B cell (primary cell): ENCODE measurements around the gene PLEKHO2. TPM values are rescaled to one million over a fixed set of nuclear protein-coding genes. Genes with fewer than 3 reads are reported as not detected.
A peak's percentile ranks its signal among the peaks of the same experiment; 100 is the strongest.

Source experiments
- ATAC-seq: fragments of 200-7000 bp; cut with Tn5 transposase; one replicate; pipeline ENCODE4 v1.10.0; 2021; ENCODE audit warnings: low read depth, mild to moderate bottlenecking, moderate number of reproducible peaks, moderate library complexity
- CTCF ChIA-PET: fragments of 350-600 bp; sonication (Branson Sonifier 250); formaldehyde crosslinking; loops from one replicate; lab custom pipeline; 2021; ENCODE audit warnings: antibody characterized with exemption, inconsistent platforms; lab: Charles Lee
- POLR2A ChIA-PET: fragments of 350-600 bp; sonication (Branson Sonifier 250); formaldehyde crosslinking; loops from one replicate; lab custom pipeline; 2021; ENCODE audit warnings: antibody characterized with exemption; lab: Charles Lee
- DNase-seq: peaks from one replicate; pipeline ENCODE4 v3.0.0; 2013
- H2AFZ ChIP-seq: 2 replicates; pipeline ENCODE4 v1.6.1; 2012; ENCODE audit warnings: mild to moderate bottlenecking, low read depth, low read length; ENCODE audit not compliant: insufficient read depth, poor library complexity, severe bottlenecking
- H3K27ac ChIP-seq, 2 donors: 1 replicate in 1 of 2; 2 replicates in 1 of 2; pipeline ENCODE4 v1.5.1; 2012 to 2013; ENCODE audit warnings: low read length in 2 of 2, mild to moderate bottlenecking in 2 of 2, moderate library complexity in 1 of 2
- H3K27me3 ChIP-seq, 4 experiments: fragments of 200-600 bp in 1 of 4; sonication (generic) in 1 of 4; replicated peaks in 1 of 4; 1 replicate in 2 of 4; 2 replicates in 2 of 4; pipeline versions ENCODE4 v1.6.1 to v1.7.0; 2013 to 2016; ENCODE audit warnings: low read length in 3 of 4, mild to moderate bottlenecking in 2 of 4, mixed read lengths in 1 of 4, moderate library complexity in 1 of 4; ENCODE audit not compliant: insufficient read depth in 4 of 4, control insufficient read depth in 3 of 4; ENCODE audit errors: control extremely low read depth in 1 of 4
- H3K36me3 ChIP-seq, 2 experiments: replicated peaks in 1 of 2; 1 replicate in 1 of 2; 2 replicates in 1 of 2; pipeline versions ENCODE4 v1.6.1 to v1.7.1; 2013; ENCODE audit warnings: low read length in 1 of 2; ENCODE audit not compliant: insufficient read depth in 2 of 2, control insufficient read depth in 1 of 2; ENCODE audit errors: control extremely low read depth in 1 of 2, extremely low read depth in 1 of 2
- H3K4me1 ChIP-seq, 2 donors: fragments of 200-600 bp in 1 of 2; sonication (generic) in 1 of 2; 1 replicate in 1 of 2; 2 replicates in 1 of 2; pipeline versions ENCODE4 v1.5.1 to v1.6.1; 2013 to 2017; ENCODE audit warnings: low read length in 2 of 2; ENCODE audit not compliant: control insufficient read depth in 2 of 2, insufficient read depth in 2 of 2
- H3K4me2 ChIP-seq: replicated peaks from 2 replicates; pipeline ENCODE3; 2012; ENCODE audit warnings: mild to moderate bottlenecking, low read depth, low read length; ENCODE audit not compliant: poor library complexity, severe bottlenecking
- H3K4me3 ChIP-seq, 5 experiments: fragments of 200-600 bp in 1 of 5; sonication (generic) in 1 of 5; 1 replicate in 3 of 5; 2 replicates in 2 of 5; pipeline versions ENCODE4 v1.5.1 to v1.7.0; 2011 to 2016; ENCODE audit warnings: low read length in 4 of 5, mild to moderate bottlenecking in 4 of 5, low read depth in 2 of 5, control low read depth in 1 of 5, moderate library complexity in 1 of 5; ENCODE audit not compliant: insufficient read depth in 1 of 5; ENCODE audit errors: control extremely low read depth in 1 of 5, extremely low read depth in 1 of 5
- H3K79me2 ChIP-seq: fragments of 200-600 bp; sonication (generic); one replicate; pipeline ENCODE4 v1.6.0; 2016; ENCODE audit warnings: low read length; ENCODE audit not compliant: control insufficient read depth, insufficient read depth
- H3K9ac ChIP-seq: fragments of 200-600 bp; sonication (generic); 2 replicates; pipeline ENCODE4 v1.6.1; 2017; ENCODE audit warnings: mild to moderate bottlenecking, low read length, moderate library complexity
- H3K9me3 ChIP-seq, 3 donors: one replicate each; pipeline versions ENCODE4 v1.6.1 to v1.7.1; 2013; ENCODE audit warnings: low read length in 2 of 3; ENCODE audit not compliant: control insufficient read depth in 2 of 3, insufficient read depth in 1 of 3; ENCODE audit errors: control extremely low read depth in 1 of 3
- H4K20me1 ChIP-seq: 2 replicates; pipeline ENCODE4 v1.6.0; 2012; ENCODE audit warnings: mild to moderate bottlenecking, low read length; ENCODE audit not compliant: insufficient read depth, control insufficient read depth, poor library complexity, severe bottlenecking
- H3K27ac Mint-ChIP-seq: one replicate; pipeline ENCODE4 v1.8.0; 2021; ENCODE audit warnings: mixed read lengths
- H3K27me3 Mint-ChIP-seq: one replicate; pipeline ENCODE4 v1.8.0; 2021; ENCODE audit warnings: mixed read lengths
- H3K4me1 Mint-ChIP-seq: one replicate; pipeline ENCODE4 v1.8.0; 2021; ENCODE audit warnings: mixed read lengths
- H3K4me3 Mint-ChIP-seq: one replicate; pipeline ENCODE4 v1.8.0; 2021; ENCODE audit warnings: mixed read lengths
- H3K9me3 Mint-ChIP-seq: one replicate; pipeline ENCODE4 v1.8.0; 2022; ENCODE audit warnings: mixed read lengths; ENCODE audit not compliant: insufficient read depth
- CTCF ChIP-seq: fragments of 200-600 bp; IDR thresholded peaks from one replicate; pipeline ENCODE4 v1.8.0; 2022; ENCODE audit warnings: antibody characterized with exemption, mild to moderate bottlenecking
- EZH2 ChIP-seq: IDR thresholded peaks from 2 replicates; pipeline ENCODE4 v1.6.1; 2012; ENCODE audit warnings: borderline replicate concordance, low read depth, mild to moderate bottlenecking, moderate library complexity, low read length; ENCODE audit not compliant: insufficient read depth, poor library complexity, severe bottlenecking
- WGBS: methylation state at CpG from one replicate; pipeline ENCODE4 v1.1.5; 2013; ENCODE audit warnings: missing lambda C conversion rate; ENCODE audit not compliant: insufficient coverage; 5-methylcytosine and 5-hydroxymethylcytosine counted together
- intact Hi-C: fragments of 100-400 bp; cut with micrococcal nuclease; formaldehyde crosslinking; loops from one replicate; pipeline ENCODE4 v1.10.0; 2022
- polyA plus RNA-seq: library from polyadenylated mRNA; depleted of rRNA; stranded (reverse); fragments of >200 nt; gene quantifications from 2 replicates; pipeline ENCODE4 v1.2.3, GENCODE V29; 2012
- total RNA-seq, 2 donors: library from RNA; stranded (reverse); fragments of 120-200 nt in 1 of 2; gene quantifications; 1 replicate in 1 of 2; 2 replicates in 1 of 2; pipeline versions ENCODE4 v1.2.3 to v1.2.4, GENCODE V29; 2013 to 2022

PLEKHO2 gene
- total and polyA plus RNA-seq, 2 donors (not counting 1 experiment from before 2014, with no cell fraction given): 13.7 to 23.1 TPM

- H3K36me3 ChIP-seq: peaks cover 0 to 73% of the 10 kb centered on the region in 2 experiments
- peaks cover 98% of the 10 kb centered on the region for H3K79me2 ChIP-seq
- no peak overlapping the region for H3K4me2 ChIP-seq
- no peak overlapping the region for H2AFZ ChIP-seq
- peaks cover 31 to 40% of the 10 kb centered on the region in 2 donors for H3K4me1 ChIP-seq
- no peaks in the 10 kb centered on the region for H3K9me3 Mint-ChIP-seq
- no peaks in the 10 kb centered on the region for H3K27me3 Mint-ChIP-seq
- no peak overlapping the region for H3K27ac Mint-ChIP-seq
- H3K9me3 ChIP-seq: no peaks in the 10 kb centered on the region
- ChIA-PET POLR2A (interaction anchor here (0.7 kb wide), 1 partner anchor 43 kb away, joined by 3 read pairs; no protein-coding TSS in a partner anchor), CTCF (interaction anchor here (0.8 to 1.9 kb wide), 5 partner anchors 11 to 55 kb away, joined by 3 to 7 read pairs (median 4); no protein-coding TSS in a partner anchor)
- DNase-seq: no peak
- H3K4me3 ChIP-seq: no peak overlapping the region
- intact Hi-C loops: no loop called here
- 96% methylated on average over 3 of the region's 4 CpGs for WGBS
- H3K9ac ChIP-seq: no peak overlapping the region
- no peak for TF ChIP-seq CTCF
- TF ChIP-seq EZH2: no peak
- no peak overlapping the region for H3K4me3 Mint-ChIP-seq
- no peak for ATAC-seq
- H3K27ac ChIP-seq: peak overlapping the region in 1 of 2 donors; percentile 26
- no peaks in the 10 kb centered on the region for H3K27me3 ChIP-seq
- H4K20me1 ChIP-seq: peaks cover 82% of the 10 kb centered on the region
- H3K4me1 Mint-ChIP-seq: peaks cover 63% of the 10 kb centered on the region
These were observed 9.2 kb downstream of the PLEKHO2 start for GRCh38 chr15:64850778-64851502.

GRCh38 chr15:64851503-64851840 lies 9.8 kb downstream of the PLEKHO2 start:
- H3K27me3 ChIP-seq: no peaks in the 10 kb centered on the region
- no peaks in the 10 kb centered on the region for H3K27me3 Mint-ChIP-seq
- H3K4me3 ChIP-seq: no peak overlapping the region
- H3K27ac ChIP-seq: no peak overlapping the region
- no peak overlapping the region for H3K4me2 ChIP-seq
- H2AFZ ChIP-seq: no peak overlapping the region
- H3K79me2 ChIP-seq: peaks cover 98% of the 10 kb centered on the region
- TF ChIP-seq CTCF: no peak
- no peak for TF ChIP-seq EZH2
- POLR2A ChIA-PET: interaction anchor here (0.7 kb wide), 1 partner anchor 42 kb away, joined by 3 read pairs; no protein-coding TSS in a partner anchor
- CTCF ChIA-PET: interaction anchor here (0.8 to 1.9 kb wide), 5 partner anchors 11 to 55 kb away, joined by 3 to 7 read pairs (median 4); no protein-coding TSS in a partner anchor
- peak overlapping the region; percentile 73 for H3K27ac Mint-ChIP-seq
- DNase-seq (no peak), ATAC-seq (no peak)
- H3K9me3 ChIP-seq: no peaks in the 10 kb centered on the region
- intact Hi-C loops: no loop called here
- no peak overlapping the region for H3K9ac ChIP-seq
- WGBS: 82% methylated on average over 5 of the region's 6 CpGs
- H3K36me3 ChIP-seq: peaks cover 0 to 78% of the 10 kb centered on the region in 2 experiments
- peaks cover 29 to 40% of the 10 kb centered on the region in 2 donors for H3K4me1 ChIP-seq
- peaks cover 84% of the 10 kb centered on the region for H4K20me1 ChIP-seq
- H3K9me3 Mint-ChIP-seq: no peaks in the 10 kb centered on the region
- H3K4me3 Mint-ChIP-seq: no peak overlapping the region
- peaks cover 63% of the 10 kb centered on the region for H3K4me1 Mint-ChIP-seq
